Endothelial cell of umbilical vein (primary cell): ENCODE data around the gene FIGLA. TPM values are rescaled to one million over a fixed set of nuclear protein-coding genes. Genes with fewer than 3 reads are reported as not detected.
"Not testable (repeated sequence)": the region's sequence is repeated elsewhere in the genome, so short reads cannot be mapped to it uniquely, and the experiment has no call there.

ENCODE experiments used
- BruUV-seq: library from RNA; stranded (reverse); fragments of 400-500 nt; replicated peaks from 2 replicates; lab custom pipeline; 2021; lab: Mats Ljungman, UMichigan
- CTCF ChIA-PET: fragments of 300-600, 350-600 bp; sonication (Branson Sonifier 250); formaldehyde crosslinking; loops from one replicate; lab custom pipeline; 2021; ENCODE audit warnings: antibody characterized with exemption, inconsistent platforms; lab: Charles Lee
- POLR2A ChIA-PET: fragments of 300-600, 350-600 bp; sonication (Branson Sonifier 250); formaldehyde crosslinking; loops from one replicate; lab custom pipeline; 2021; ENCODE audit warnings: antibody characterized with exemption, inconsistent platforms; lab: Charles Lee
- DNase-seq: peaks from one replicate; pipeline ENCODE4 v3.0.0-alpha.2; 2011; ENCODE audit warnings: low read depth, low spot score
- FAIRE-seq: peaks from 2 replicates; lab custom pipeline; 2011; peaks lifted over from hg19 to GRCh38; lab: Jason Lieb, UNC
- H2AFZ ChIP-seq: 2 replicates; pipeline ENCODE4 v1.6.0; 2012; ENCODE audit warnings: low read depth, low read length, control low read depth, inconsistent platforms
- H3K27ac ChIP-seq: 2 replicates; pipeline ENCODE4 v1.5.1; 2011; ENCODE audit warnings: low read depth, mild to moderate bottlenecking, control low read depth, low read length, moderate library complexity; ENCODE audit not compliant: insufficient read depth
- H3K27me3 ChIP-seq, 2 experiments: 2 replicates each; pipeline versions ENCODE4 v1.6.0 to v1.6.1; 2011; ENCODE audit warnings: low read length in 2 of 2, mixed read lengths in 1 of 2; ENCODE audit not compliant: control insufficient read depth in 2 of 2, insufficient read depth in 2 of 2
- H3K36me3 ChIP-seq, 2 experiments: 2 replicates in 1 of 2; 3 replicates in 1 of 2; pipeline ENCODE4 v1.5.1; 2011; ENCODE audit warnings: low read length in 2 of 2, mild to moderate bottlenecking in 1 of 2, moderate library complexity in 1 of 2; ENCODE audit not compliant: control insufficient read depth in 2 of 2, insufficient read depth in 2 of 2; ENCODE audit errors: extremely low read depth in 1 of 2
- H3K4me1 ChIP-seq: 3 replicates; pipeline ENCODE4 v1.5.1; 2011; ENCODE audit warnings: mild to moderate bottlenecking, low read length; ENCODE audit not compliant: control insufficient read depth, insufficient read depth; ENCODE audit errors: extremely low read depth
- H3K4me2 ChIP-seq: 2 replicates; pipeline ENCODE4 v1.6.1; 2011; ENCODE audit warnings: low read length, control low read depth, mixed read lengths; ENCODE audit not compliant: insufficient read depth
- H3K4me3 ChIP-seq, 3 experiments: fragments of 200-600 bp in 1 of 3; sonication (generic), shearing (Covaris generic) in 1 of 3; replicated peaks in 1 of 3; 2 replicates each; pipeline ENCODE4 v1.5.1; 2011 to 2016; ENCODE audit warnings: control low read depth in 3 of 3, low read length in 3 of 3, mild to moderate bottlenecking in 2 of 3, inconsistent platforms in 1 of 3, low read depth in 1 of 3, moderate library complexity in 1 of 3; ENCODE audit not compliant: insufficient read depth in 1 of 3
- H3K79me2 ChIP-seq: 2 replicates; pipeline ENCODE4 v1.6.0; 2012; ENCODE audit warnings: low read length, inconsistent platforms; ENCODE audit not compliant: control insufficient read depth, insufficient read depth
- H3K9ac ChIP-seq: replicated peaks from 2 replicates; pipeline ENCODE3; 2011; ENCODE audit warnings: low read length, control low read depth; ENCODE audit not compliant: insufficient read depth; ENCODE audit errors: extremely low read depth
- H3K9me1 ChIP-seq: replicated peaks from 3 replicates; pipeline ENCODE4 v1.6.0; 2011; ENCODE audit warnings: mild to moderate bottlenecking, low read length; ENCODE audit not compliant: control insufficient read depth, insufficient read depth; ENCODE audit errors: extremely low read depth
- H3K9me3 ChIP-seq: replicated peaks from 2 replicates; pipeline ENCODE4 v1.5.1; 2012; ENCODE audit warnings: low read length, inconsistent platforms; ENCODE audit not compliant: control insufficient read depth, insufficient read depth
- H4K20me1 ChIP-seq: replicated peaks from 2 replicates; pipeline ENCODE3; 2011; ENCODE audit warnings: mild to moderate bottlenecking, low read length; ENCODE audit not compliant: control insufficient read depth, insufficient read depth; ENCODE audit errors: extremely low read depth
- EZH2 ChIP-seq: IDR thresholded peaks from 2 replicates; pipeline ENCODE4 v1.6.1; 2012; ENCODE audit warnings: borderline replicate concordance, low read depth, mild to moderate bottlenecking, moderate library complexity, low read length, inconsistent platforms; ENCODE audit not compliant: severe bottlenecking
- JUN ChIP-seq: IDR thresholded peaks from 2 replicates; pipeline ENCODE4 v1.6.1; 2011; ENCODE audit warnings: borderline replicate concordance, low read depth; ENCODE audit not compliant: insufficient read length, insufficient read depth
- MAX ChIP-seq: IDR thresholded peaks from 2 replicates; pipeline ENCODE4 v1.6.1; 2011; ENCODE audit not compliant: insufficient read depth, insufficient read length
- POLR2A ChIP-seq: IDR thresholded peaks from 2 replicates; pipeline ENCODE4 v1.6.1; 2012; ENCODE audit warnings: low read depth, mild to moderate bottlenecking, control low read depth, low read length
- dilution Hi-C: fragments of 300-500 bp; cut with MboI; formaldehyde crosslinking; loops from one replicate; pipeline ENCODE4 v1.15.0; 2019; ENCODE audit warnings: low sequenced_read_pairs; ENCODE audit not compliant: extremely low pct_ligation_motif_present
- intact Hi-C: fragments of 100-400 bp; cut with micrococcal nuclease; formaldehyde crosslinking; loops from one replicate; pipeline ENCODE4 v1.10.0; 2022
- polyA plus RNA-seq, 4 experiments: library from polyadenylated mRNA; depleted of rRNA in 3 of 4; stranded (reverse) in 3 of 4; unstranded in 1 of 4; fragments of >200 nt; gene quantifications; 2 replicates each; pipeline versions ENCODE4 v1.2.1 to v1.2.3, GENCODE V29; 2011 to 2012; ENCODE audit warnings: missing spikeins in 1 of 4
- total RNA-seq: library from RNA; stranded (reverse); gene quantifications from 2 replicates; pipeline ENCODE4 v1.2.3, GENCODE V29; 2021

FIGLA gene
- total and polyA plus RNA-seq, 2 donors (not counting 3 experiments of a cell fraction or from before 2014, with no cell fraction given): not detected

GRCh38 chr2:70801607-70802263 is 11.3 kb upstream of the FIGLA start:
- Histone ChIP-seq H3K79me2 (no peaks in the 10 kb centered on the region), H2AFZ (no peak overlapping the region), H3K27ac (no peak overlapping the region), H3K4me3 (no peak overlapping the region), H3K9me1 (no peaks in the 10 kb centered on the region), H3K27me3 (peaks cover 4 to 15% of the 10 kb centered on the region in 2 experiments), H3K4me2 (no peak overlapping the region), H3K9me3 (no peaks in the 10 kb centered on the region), H4K20me1 (no peaks in the 10 kb centered on the region), H3K36me3 (no peaks in the 10 kb centered on the region), H3K9ac (no peak overlapping the region), H3K4me1 (no peaks in the 10 kb centered on the region)
- TF ChIP-seq POLR2A: no peak
- CTCF ChIA-PET: interaction anchor here (1.1 kb wide), 1 partner anchor 9 kb away, joined by 4 read pairs; no protein-coding TSS in a partner anchor
- DNase-seq (no peak), FAIRE-seq (no peak)
- dilution Hi-C loops: no loop called here
- BruUV-seq: no TSS peak
- POLR2A ChIA-PET: no interaction called here
- intact Hi-C loops: no loop called here

- no TSS peak for BruUV-seq
- DNase-seq: no peak
Observed at GRCh38 chr2:70799706-70800105, 9.3 kb upstream of the FIGLA start.

GRCh38 chr2:70797996-70798395 is 7.6 kb upstream of the FIGLA start:
- H3K4me2 ChIP-seq, H2AFZ ChIP-seq, H4K20me1 ChIP-seq, H3K79me2 ChIP-seq, POLR2A ChIA-PET, intact Hi-C loops, DNase-seq, H3K4me3 ChIP-seq, H3K27ac ChIP-seq, H3K4me1 ChIP-seq, dilution Hi-C loops, FAIRE-seq, H3K36me3 ChIP-seq, H3K9me3 ChIP-seq, BruUV-seq, H3K9me1 ChIP-seq, H3K9ac ChIP-seq: not testable (repeated sequence)
- peaks cover 19 to 22% of the 10 kb centered on the region in 2 experiments for H3K27me3 ChIP-seq
- CTCF ChIA-PET: interaction anchor here (1.0 to 1.9 kb wide), 3 partner anchors 8 to 150 kb away, joined by 4 to 7 read pairs (median 5); partner anchors contain the start of gene FIGLA

More at GRCh38 chr2:70799706-70800105, 9.3 kb upstream of the FIGLA start:
- Histone ChIP-seq H3K4me2 (no peak overlapping the region), H3K4me3 (no peak overlapping the region), H2AFZ (no peak overlapping the region), H3K27me3 (peaks cover 8 to 18% of the 10 kb centered on the region in 2 experiments), H3K9ac (no peak overlapping the region), H3K9me1 (no peaks in the 10 kb centered on the region), H3K4me1 (no peaks in the 10 kb centered on the region), H3K9me3 (no peaks in the 10 kb centered on the region), H4K20me1 (no peaks in the 10 kb centered on the region), H3K36me3 (no peaks in the 10 kb centered on the region), H3K79me2 (no peaks in the 10 kb centered on the region), H3K27ac (no peak overlapping the region)
- dilution Hi-C loops (no loop called here), intact Hi-C loops (no loop called here)
- ChIA-PET POLR2A (no interaction called here), CTCF (no interaction called here)
- no peak for FAIRE-seq
- no peak for TF ChIP-seq EZH2
- TF ChIP-seq POLR2A: no peak
- TF ChIP-seq MAX: no peak
- TF ChIP-seq JUN: no peak
